Fibroblast of skin of abdomen (primary cell): ENCODE results near the gene ADH4. TPM values are rescaled to one million over a fixed set of nuclear protein-coding genes. Genes with fewer than 3 reads are reported as not detected.
"Not testable (repeated sequence)": the region's sequence is repeated elsewhere in the genome, so short reads cannot be mapped to it uniquely, and the experiment has no call there.

ENCODE experiments used
- DNase-seq: peaks from one replicate; pipeline ENCODE4 v3.0.0-alpha.2; 2013
- polyA plus RNA-seq, 2 experiments: library from polyadenylated mRNA; unstranded; fragments of 120-200 nt; gene quantifications; one replicate each; pipeline ENCODE4 v1.2.1, GENCODE V29; 2013; ENCODE audit not compliant: insufficient read length in 2 of 2

The ADH4 gene
- not detected for polyA plus RNA-seq (2013, experiment 1 of 2; ENCODE audit: insufficient read length)
- polyA plus RNA-seq (2013, experiment 2 of 2; ENCODE audit: insufficient read length), result not detected

DNA sequence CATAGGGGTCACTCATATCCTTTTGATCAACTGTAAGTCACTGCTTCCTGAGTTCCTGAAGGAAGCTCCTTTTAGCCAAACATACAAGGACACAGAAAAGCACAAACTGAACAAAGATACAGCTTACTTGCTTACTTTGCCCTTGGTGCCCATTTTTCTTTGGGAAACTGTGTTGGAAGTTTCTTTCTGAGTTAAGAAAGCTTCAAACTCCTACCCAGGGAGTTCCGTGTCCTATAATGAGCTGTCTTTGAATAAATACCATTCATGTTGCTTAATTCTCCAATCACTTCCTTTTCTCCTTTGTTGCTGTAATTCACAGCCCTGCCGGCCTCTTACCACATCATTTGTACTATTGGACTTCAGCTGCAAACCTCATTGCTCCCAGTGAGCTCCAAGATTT lies at the start of gene ADH4:
TSS of gene ADH4 (minus strand) at position 228 of the 400 bp plus-strand sequence. CDS start at position 153, 75 bp downstream.
- no peak for DNase-seq

DNA sequence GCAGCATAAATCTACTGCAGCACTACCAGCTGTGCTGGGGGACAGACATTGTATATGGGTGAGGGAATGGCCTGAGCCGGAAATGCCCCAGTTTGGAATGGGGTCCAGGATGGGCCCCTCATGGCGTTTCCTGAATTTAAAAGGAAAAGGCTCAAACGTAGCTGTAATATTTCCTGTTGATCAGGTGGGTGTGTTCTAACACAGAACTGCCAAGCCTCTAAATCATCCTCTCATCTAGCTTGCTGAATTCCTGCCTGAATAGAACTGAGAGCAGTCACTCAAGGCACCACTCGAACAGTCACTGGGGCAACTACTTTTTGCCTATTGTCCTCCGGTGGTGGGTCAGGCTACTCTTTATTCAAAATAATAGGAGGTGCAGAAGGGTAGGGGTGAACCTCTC lies 46.2 kb upstream of the ADH4 start:
- no peak for DNase-seq

DNA sequence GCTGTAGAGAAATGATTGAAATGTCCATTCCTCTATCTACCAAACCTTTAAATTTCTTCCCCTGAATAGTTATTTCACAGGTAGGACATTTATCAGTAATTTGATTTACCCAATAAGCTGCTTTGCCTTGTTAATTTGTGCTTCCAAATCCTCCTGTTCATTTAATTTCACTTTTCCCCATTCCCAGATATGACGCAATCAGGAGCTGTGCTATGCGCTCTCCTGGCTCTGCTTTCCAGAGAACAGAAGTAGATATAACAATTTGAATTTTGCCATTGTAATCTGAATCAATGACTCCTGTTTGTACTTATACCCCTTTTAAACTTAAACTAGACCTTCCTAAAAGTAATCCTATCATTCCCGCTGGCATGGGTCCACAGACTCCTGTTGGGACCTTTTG lies 45.8 kb upstream of the ADH4 start:
- not testable (repeated sequence) for DNase-seq

DNA sequence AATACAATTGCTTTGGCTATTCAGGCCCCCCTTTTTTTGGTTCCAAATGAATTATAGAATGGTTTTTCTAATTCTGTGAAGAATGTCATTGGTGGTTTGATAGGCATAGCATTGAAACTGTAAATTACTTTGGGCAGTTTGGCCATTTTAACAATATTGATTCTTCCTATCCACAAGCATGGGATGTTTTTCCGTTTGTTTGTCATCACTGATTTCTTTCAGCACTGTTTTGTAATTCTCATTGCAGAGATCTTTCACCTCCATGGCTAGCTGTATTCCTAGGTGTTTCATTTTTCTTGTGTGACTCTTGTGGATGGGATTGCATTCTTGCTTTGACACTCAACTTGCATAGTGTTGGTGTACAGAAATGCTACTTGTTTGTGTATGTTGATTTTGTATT lies 41.9 kb upstream of the ADH4 start:
- DNase-seq, result no peak

DNA sequence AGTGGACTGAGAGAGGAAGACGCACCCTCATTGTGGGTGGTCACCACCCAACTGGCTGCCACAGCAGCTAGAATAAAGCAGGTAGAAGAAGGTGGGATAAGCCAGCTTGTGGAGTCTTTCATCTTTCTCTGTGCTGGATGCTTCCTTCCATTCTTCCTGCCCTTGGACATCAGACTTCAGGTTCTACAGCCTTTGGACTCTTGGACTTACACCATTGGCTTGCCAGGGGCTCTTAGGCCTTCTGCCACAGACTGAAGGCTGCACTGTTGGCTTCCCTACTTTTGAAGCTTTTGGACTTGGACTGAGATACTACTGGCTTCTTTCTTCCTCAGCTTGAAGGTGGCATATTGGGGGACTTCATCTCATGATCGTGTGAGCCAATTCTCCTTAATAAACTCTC lies 41.5 kb upstream of the ADH4 start:
- DNase-seq, result no peak

DNA sequence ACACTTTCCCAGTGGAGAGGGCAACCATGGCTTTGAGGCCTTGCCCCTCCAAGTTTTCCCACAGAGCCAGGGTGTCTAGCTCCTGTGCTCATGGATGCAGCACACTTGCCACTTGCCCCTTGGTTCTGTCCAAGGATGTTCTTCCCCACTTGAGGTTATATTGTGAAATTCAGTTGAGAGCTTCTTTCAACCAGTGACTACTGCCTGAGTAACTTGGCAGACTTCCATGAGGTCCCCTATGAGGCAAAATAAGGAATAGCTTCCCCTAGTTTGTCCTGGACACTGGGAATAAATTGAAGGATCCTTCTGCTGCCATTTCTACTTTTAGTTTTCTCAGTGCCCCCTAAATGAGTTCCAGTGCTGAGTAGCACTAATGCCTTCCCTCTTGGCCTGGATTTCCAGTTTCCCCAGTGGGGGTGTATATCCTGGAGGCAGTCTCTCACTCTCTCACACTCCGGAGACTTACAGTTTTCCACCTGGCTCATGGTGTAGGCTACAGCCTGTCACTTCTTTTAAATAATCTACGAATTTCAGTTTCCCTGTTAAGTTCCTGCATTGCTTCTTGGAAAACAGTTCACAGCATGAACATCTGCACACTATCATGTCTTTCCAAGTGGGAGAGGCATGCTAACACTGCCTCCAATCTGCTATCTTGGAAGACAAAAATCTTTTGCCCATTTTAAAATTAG lies 36.4 kb upstream of the ADH4 start:
- peak; percentile 72 for DNase-seq

DNA sequence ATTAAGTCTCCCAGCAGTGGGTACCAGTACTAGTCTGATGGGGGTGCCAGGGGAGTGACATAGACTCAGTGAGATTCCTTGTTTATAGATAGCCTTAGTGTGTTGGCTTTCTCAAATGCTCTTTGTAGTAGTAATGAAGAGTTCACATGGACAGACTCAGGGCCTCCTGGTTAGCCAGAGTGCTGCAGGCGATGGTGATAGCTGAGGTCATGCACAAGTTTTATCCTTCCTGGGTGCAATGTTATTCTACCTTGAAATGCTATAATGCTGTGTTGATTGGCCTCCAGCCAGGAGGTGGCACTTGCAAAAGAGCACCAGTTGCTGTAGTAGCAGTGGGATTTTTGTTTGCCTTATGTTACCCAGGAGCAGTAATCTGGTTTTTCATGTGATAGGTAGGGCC lies 35.5 kb upstream of the ADH4 start:
- no peak for DNase-seq

DNA sequence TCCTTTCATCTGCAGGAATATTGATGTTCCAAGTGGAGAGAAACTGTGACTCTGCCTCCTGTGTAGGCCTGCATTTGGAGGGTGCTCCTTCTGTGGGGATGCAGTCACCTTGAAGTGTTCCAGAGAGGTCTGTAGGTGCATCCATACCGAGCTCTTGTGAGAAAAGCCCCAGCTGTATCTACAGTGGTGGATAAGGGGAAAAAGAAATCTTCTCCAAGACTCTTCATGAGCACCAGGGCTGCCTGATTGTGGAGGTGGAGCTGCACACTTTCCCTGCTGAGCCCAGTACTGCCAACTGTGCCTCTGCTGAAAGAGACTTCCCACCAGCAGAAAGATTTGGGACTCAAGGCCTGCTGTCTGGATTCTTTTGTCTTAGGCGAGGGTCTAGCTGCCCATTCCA lies 35.1 kb upstream of the ADH4 start:
- no peak for DNase-seq

DNA sequence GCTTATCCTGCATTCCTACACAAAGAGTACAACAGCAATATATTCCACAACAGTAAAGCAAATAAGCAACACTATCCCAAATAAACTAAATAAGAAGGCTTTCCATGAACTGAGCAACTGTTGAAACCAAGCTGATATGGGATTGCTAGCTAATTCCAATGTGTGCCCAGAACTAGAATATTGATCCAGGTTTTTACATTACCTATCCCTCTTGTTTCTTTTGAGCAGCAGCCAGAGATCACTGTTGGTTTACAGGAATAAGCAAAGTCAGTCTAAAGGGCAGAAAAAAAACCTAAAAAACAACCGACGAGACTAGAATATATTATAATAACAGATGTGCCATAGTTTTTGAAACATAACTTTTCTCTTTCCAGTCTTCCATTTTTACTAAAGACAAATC lies 22.4 kb upstream of the ADH4 start:
- DNase-seq, result no peak

DNA sequence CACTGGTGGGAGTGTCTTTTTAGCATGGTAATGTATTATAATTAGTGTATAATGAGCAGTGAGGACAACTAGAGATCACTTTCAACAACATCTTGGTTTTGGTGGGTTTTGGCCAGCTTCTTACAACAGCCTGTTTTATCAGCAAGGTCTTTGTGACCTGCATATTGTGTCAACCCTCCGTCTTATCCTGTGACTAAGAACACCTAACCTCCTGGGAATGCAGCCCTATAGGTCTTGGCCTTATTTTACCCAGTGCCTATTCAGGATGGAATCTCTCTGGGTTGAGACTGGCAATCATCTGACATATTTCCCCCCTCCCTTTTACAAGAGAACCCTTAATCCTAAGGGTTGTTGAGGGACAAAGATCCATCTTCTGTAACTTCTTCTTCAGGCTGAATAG lies 21.9 kb upstream of the ADH4 start:
- DNase-seq, result no peak

DNA sequence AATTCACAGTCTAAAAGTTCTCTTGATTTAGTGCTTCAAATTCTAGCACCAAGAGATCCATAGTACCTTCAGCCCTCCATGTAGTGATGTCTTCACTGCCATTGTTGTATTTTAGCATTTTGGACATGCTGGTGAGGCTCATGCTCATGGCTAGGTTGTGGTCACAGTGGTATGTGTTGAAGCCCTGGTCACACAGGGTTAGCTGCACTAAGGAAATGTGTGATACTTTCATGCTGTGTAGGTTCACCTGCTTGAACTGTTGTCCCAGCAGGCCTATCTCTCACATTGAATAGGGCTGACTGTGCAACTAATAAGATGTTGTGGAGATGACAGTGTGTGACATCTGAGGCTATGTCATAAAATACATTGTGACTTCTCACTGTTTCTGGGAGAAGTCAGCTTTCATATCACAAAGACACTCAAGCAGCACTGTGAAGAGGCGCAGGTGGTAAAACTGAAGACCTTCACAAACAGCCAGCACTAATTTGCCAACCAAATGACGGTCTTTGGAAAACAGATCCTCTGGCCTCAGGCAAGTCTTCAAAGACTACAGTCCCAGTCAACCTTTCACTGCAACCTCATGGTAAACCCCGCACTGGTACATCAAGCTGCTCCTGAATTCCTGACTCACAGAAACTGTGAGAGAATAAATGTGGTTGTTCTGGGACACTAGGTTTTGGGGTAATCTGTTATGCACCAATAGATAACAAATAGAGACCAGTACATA lies 17.4 kb upstream of the ADH4 start:
- DNase-seq, result no peak

DNA sequence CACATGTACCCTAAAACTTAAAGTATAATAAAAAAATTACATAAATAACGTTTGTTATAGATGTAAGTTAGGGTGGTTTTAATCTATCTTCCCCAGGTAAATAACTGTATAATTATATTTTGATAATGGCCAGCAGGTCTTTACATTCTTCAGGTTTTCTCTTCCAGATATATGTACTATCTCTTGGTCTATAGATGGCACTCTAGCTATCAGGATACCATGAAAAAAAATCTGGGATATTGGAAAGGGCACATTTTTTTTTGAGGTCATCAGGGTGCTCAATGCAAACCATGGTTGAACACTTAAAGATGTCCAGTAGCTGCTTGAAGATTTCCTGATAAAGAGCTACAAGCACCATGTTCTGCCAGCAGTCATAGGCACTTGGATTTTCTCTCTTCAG lies 15.6 kb upstream of the ADH4 start:
- DNase-seq, result no peak

DNA sequence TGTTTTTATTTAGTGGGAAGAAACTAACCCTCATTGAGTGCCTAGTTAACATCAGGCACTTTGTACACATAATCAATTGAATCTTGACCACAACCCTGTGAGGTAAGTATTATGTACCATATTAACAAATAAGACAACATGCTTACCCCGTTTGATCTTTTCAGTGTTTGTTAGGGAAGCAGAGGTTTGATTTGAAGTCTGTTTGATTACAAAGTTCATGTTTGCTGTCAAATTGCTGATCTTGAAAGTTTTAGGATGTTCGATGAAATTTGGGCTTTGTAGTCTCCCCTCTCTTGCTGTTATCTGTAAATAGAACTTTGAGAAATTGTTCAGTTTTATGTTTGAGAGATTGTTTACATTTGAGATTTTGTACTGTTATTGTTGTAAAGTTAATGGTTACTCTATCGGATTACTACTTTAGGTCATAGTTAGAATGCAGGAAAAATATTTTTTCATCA lies 13.4 kb upstream of the ADH4 start:
- no peak for DNase-seq

DNA sequence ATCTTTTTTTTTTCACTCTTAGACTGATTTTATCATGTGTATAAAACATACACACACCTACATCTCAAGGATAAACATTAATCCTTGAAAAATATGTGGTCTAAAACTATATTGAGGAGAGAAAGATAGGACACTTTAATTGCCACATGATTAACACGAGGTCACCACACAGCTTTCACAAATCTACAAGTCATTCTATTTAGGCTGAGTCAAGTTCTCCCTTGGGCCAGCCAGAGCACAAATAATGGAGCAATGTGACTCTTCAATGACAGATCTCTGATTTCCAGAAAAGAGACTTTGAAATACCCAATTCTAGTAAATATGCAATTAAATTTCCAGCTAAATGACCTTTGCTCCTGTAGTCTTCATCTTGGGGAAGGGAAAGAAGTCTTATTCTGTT lies 12.9 kb upstream of the ADH4 start:
- DNase-seq, result no peak

DNA sequence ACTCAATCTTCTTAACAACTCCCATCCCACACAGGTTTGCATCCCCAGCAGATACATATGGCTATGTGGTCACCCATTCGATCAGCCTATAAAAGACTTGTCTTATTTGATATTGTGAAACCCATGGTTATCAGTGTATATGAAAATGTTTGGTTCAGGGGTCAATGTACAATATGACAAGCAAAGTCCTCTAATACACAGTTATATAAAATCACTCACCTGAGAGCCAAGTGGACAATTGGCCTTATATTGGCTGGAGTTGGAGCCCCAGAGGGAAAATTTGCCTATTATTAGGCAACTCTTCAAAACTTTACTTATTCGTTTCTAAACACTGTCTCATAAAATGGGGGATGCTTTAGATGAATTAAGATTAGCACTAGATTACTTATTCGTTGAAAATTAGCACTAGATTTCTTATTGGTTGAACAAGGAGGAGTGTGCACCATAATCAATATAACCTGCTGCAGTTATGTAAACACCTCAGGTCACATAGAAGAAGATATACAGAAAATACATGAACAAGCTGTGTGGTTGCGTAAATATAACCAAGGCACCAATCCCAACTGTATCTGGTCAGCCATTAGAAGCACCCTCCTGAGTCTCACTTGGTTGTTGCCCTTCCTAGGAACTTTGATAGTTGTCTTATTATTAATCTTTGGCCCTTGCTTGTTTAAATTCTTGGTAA lies 10.7 kb upstream of the ADH4 start:
- no peak for DNase-seq

DNA sequence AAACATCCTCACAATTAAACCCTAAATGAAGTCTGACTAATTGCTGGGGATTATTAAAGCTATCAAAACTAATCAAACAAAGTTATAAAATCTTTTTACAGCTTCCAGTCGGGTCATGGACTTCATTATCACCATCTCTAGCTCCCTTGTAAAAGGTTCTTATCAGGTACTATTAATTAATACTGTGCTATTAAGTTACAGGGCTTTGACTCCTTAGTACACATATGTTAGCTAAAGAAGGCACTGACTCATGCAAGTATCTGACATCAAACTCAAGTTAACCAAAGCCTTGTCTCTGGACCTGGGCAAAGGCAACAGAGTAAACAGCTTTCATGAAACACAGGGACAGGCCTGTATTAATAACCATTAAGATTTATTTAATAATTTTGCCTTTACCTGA lies 7.9 kb upstream of the ADH4 start:
- DNase-seq, result no peak

DNA sequence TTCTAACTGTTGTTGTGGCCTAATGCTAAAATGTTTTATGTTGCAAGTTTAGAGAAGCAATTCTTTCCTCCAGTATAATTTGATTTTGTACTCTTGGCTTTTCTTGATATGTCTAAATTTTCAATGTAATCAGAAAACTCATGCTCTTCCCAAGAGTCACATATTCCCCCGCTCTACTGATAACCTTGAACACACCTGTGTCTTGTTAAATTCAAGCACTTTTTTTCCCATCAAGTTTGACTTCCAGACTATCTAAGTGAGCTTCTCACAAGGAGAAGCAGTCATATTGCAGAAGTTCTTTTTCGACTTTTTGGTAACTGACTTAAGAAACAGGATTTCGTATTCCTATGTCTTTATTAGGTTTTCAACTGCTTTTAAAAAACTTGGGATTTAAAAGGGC lies 7.4 kb upstream of the ADH4 start:
- DNase-seq, result no peak

DNA sequence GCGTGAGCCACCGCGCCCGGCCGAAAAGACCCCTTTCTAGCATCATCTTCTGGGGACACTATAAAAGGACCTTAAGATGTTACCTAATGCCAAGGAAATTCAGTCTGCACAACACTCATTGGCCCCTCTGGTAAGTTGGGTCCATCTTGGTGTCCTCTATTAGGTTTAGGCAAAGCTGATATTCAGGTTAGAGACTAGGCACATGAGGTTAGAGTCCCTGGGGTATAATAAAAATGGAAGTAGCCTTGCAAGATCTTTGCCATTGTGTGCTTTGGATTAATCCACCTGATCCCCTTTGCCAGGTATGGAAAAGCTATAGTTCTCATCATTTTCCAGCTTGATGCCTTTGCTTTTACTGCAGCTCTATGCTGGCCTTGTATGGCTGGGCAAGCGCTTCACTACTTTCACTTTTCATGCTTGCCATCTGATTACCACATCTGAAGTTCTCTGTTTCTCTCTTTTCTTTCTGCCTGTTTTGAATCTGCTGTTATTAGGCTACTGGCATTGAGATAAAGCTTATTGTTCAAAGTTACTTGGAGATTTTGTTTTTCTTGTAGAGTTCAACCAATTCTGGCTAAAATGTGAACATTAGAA lies 5.4 kb upstream of the ADH4 start:
- no peak for DNase-seq

DNA sequence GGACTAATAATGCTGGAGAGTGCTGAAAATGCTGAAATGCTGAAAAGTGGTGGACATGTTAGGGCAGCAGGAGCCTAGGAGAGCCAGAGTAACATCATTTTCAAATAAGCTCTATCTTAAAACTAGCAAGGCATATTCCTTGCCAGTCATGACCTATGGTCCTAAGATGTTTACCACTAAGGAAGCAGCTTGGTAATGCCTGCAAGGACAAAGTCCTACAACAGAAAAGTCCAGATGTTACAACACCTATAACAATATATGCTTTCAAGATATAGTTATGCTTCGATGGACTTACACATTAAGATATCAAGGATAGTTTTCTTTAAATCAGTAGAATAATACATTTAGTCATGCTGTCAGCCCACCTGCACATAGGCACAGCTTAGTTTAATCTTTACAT lies 4.5 kb upstream of the ADH4 start:
- no peak for DNase-seq

DNA sequence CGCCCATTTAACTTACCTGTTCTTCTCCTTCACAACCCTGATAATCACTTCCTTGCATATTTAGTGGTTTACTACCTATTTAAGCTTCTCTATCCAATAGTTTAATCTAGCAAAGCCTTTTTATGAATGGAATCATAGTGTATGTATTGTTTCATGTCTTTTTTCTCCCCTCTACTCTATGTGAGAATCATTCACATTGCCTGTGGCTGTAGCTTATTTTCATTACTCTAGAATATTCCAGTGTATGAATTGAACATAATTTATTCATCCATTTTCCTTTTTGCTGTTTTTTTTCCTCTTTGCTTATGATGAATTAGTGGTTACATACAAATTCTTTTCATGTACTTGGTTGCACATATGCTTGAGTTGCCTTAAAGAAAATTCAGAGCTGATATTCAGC lies 490 bp upstream of the ADH4 start:
- DNase-seq, result no peak

DNA sequence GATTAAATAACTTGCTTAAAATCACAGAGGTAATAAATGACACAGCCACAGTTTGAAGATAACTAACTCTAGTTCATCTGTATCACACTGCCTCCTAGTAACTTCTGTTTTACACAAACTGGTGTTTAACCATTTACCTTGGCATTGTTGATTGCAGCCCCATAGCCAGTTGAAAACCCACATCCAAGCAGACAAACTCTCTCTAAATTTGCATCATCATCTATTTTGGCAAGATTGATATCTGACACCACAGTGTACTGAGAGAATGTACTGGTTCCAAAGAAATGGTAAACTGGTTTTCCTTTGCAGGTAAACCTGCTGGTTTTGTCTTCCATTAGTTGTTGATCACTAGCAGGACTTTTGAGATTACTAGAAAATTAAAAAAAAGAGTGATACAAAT lies 7.8 kb downstream of the ADH4 start:
- no peak for DNase-seq

DNA sequence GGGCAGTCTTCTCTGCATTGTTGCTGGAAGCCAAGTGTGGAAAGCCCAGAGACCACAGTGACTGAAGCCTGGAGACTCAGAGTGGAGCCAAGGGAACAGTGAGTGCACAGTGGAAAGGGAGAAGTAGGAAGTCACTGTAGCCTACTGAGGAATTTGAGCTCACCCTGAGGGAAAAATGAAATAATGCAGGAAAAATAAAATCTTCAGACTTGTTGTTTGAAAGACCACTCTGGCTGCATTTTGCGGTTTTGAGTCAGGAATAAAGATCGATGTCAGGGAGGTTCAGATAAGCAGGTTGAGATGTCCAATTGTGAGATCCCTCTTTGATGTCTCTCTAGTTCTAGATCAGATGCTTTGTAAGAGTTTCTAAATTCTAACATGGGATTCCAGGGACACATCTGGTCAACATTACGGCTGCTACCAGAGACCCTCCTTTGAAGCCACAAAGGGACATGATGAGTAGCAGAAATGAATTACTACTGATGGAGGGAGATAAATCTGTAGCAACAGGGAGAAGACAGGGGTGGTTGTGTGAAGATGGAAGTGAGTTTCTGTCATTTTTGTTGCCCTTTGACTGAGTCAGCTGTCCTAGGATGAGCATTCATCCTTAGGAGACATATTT lies 8.4 kb downstream of the ADH4 start:
- peak; percentile 59 for DNase-seq

DNA sequence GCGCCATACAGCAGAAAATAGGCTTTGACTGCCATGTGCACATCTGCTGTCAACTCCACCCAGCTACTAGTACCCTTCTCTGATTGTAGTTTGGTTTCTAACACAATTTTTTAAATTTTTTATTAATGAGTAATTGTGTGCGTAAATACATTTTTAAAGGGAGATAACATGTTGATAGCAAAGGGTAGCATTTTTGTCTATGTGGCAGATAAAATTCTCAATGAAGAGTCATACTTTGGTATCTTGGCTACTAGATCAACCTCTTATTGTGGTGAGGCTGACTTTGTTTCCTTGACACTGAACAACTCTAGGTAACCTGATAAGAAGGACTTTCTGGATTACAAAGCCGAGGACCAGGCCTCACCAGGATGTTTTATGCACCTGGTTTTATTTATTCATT lies 9.5 kb downstream of the ADH4 start:
- no peak for DNase-seq
